Neuronal stem cell (in vitro differentiated cells): ENCODE measurements around the gene REXO1.
A peak's percentile ranks its signal among the peaks of the same experiment; 100 is the strongest.
"Not testable (repeated sequence)": the region's sequence is repeated elsewhere in the genome, so short reads cannot be mapped to it uniquely, and the experiment has no call there.

ENCODE experiments used
- DNase-seq: peaks from one replicate; pipeline ENCODE4 v3.0.0-alpha.2; 2013; ENCODE audit warnings: low spot score
- H2AFZ ChIP-seq: one replicate; pipeline ENCODE4 v1.6.1; 2013; ENCODE audit warnings: mild to moderate bottlenecking, low read length, inconsistent platforms
- H2AK5ac ChIP-seq: 2 replicates; pipeline ENCODE4 v1.6.1; 2013; ENCODE audit warnings: low read depth, mild to moderate bottlenecking, inconsistent platforms, low read length, moderate library complexity, mixed read lengths
- H2BK120ac ChIP-seq: 2 replicates; pipeline ENCODE4 v1.6.1; 2013; ENCODE audit warnings: low read depth, mild to moderate bottlenecking, inconsistent platforms, low read length, moderate library complexity, mixed read lengths
- H2BK12ac ChIP-seq: one replicate; pipeline ENCODE4 v1.6.1; 2013; ENCODE audit warnings: low read length, inconsistent platforms
- H2BK15ac ChIP-seq: 2 replicates; pipeline ENCODE4 v1.6.1; 2013; ENCODE audit warnings: mild to moderate bottlenecking, low read length, inconsistent platforms, mixed read lengths
- H2BK5ac ChIP-seq: one replicate; pipeline ENCODE4 v1.6.1; 2013; ENCODE audit warnings: inconsistent platforms, mild to moderate bottlenecking, low read length, moderate library complexity
- H3K14ac ChIP-seq: one replicate; pipeline ENCODE4 v1.6.1; 2013; ENCODE audit warnings: low read length, inconsistent platforms
- H3K18ac ChIP-seq: 2 replicates; pipeline ENCODE4 v1.6.1; 2013; ENCODE audit warnings: low read length, inconsistent platforms
- H3K23ac ChIP-seq: 2 replicates; pipeline ENCODE4 v1.6.1; 2013; ENCODE audit warnings: low read depth, mild to moderate bottlenecking, mixed read lengths, low read length, inconsistent platforms; ENCODE audit not compliant: poor library complexity
- H3K27ac ChIP-seq: replicated peaks from 3 replicates; pipeline ENCODE4 v1.5.1; 2013; ENCODE audit warnings: low read length, inconsistent platforms
- H3K27me3 ChIP-seq, 3 experiments: 2 replicates each; pipeline ENCODE4 v1.6.1; 2013; ENCODE audit warnings: low read length in 3 of 3, mild to moderate bottlenecking in 2 of 3, inconsistent platforms in 1 of 3, low read depth in 1 of 3, mixed read lengths in 1 of 3, moderate library complexity in 1 of 3; ENCODE audit not compliant: control insufficient read depth in 3 of 3, insufficient read depth in 3 of 3
- H3K36me3 ChIP-seq, 2 donors: replicated peaks in 1 of 2; 2 replicates each; pipeline ENCODE4 v1.6.1; 2013; ENCODE audit warnings: low read length in 2 of 2; ENCODE audit not compliant: control insufficient read depth in 2 of 2, insufficient read depth in 2 of 2
- H3K4ac ChIP-seq: 2 replicates; pipeline ENCODE4 v1.6.1; 2013; ENCODE audit warnings: inconsistent platforms, mild to moderate bottlenecking, low read length, moderate library complexity
- H3K4me1 ChIP-seq, 2 donors: 1 replicate in 1 of 2; 2 replicates in 1 of 2; pipeline ENCODE4 v1.6.1; 2013; ENCODE audit warnings: low read length in 2 of 2, low read depth in 1 of 2; ENCODE audit not compliant: control insufficient read depth in 2 of 2, insufficient read depth in 1 of 2
- H3K4me2 ChIP-seq: one replicate; pipeline ENCODE4 v1.6.1; 2013; ENCODE audit warnings: mild to moderate bottlenecking, low read length, inconsistent platforms; ENCODE audit not compliant: insufficient read depth, poor library complexity, severe bottlenecking
- H3K4me3 ChIP-seq, 2 donors: 2 replicates each; pipeline ENCODE4 v1.5.1; 2013; ENCODE audit warnings: low read length in 2 of 2, mild to moderate bottlenecking in 2 of 2, inconsistent platforms in 1 of 2, moderate library complexity in 1 of 2
- H3K79me1 ChIP-seq: one replicate; pipeline ENCODE4 v1.6.1; 2013; ENCODE audit warnings: low read depth, mild to moderate bottlenecking, inconsistent platforms, low read length, moderate library complexity
- H3K9ac ChIP-seq: one replicate; pipeline ENCODE4 v1.6.1; 2013; ENCODE audit warnings: mild to moderate bottlenecking, low read depth, low read length, inconsistent platforms; ENCODE audit not compliant: poor library complexity
- H3K9me3 ChIP-seq, 2 donors: replicated peaks in 1 of 2; 2 replicates each; pipeline versions ENCODE3 to v1.6.1; 2013; ENCODE audit warnings: low read length in 2 of 2, mild to moderate bottlenecking in 2 of 2, inconsistent platforms in 1 of 2, low read depth in 1 of 2, mixed read lengths in 1 of 2, moderate library complexity in 1 of 2; ENCODE audit not compliant: control insufficient read depth in 2 of 2, insufficient read depth in 1 of 2
- H4K8ac ChIP-seq: one replicate; pipeline ENCODE4 v1.6.1; 2013; ENCODE audit warnings: low read depth, mild to moderate bottlenecking, inconsistent platforms, low read length, moderate library complexity
- H4K91ac ChIP-seq: one replicate; pipeline ENCODE4 v1.6.1; 2013; ENCODE audit warnings: low read length, low read depth, mild to moderate bottlenecking, inconsistent platforms; ENCODE audit not compliant: poor library complexity
- WGBS, 2 donors: extraction: QIAGEN DNeasy Blood & Tissue Kit; methylation state at CpG; one replicate each; pipeline ENCODE4 v1.1.7; 2013; ENCODE audit warnings: missing lambda C conversion rate in 2 of 2, mixed read lengths in 1 of 2; ENCODE audit not compliant: insufficient read length in 2 of 2, insufficient replicate concordance in 1 of 2; ENCODE audit errors: extremely low coverage in 2 of 2; 5-methylcytosine and 5-hydroxymethylcytosine counted together

Gene REXO1

DNA sequence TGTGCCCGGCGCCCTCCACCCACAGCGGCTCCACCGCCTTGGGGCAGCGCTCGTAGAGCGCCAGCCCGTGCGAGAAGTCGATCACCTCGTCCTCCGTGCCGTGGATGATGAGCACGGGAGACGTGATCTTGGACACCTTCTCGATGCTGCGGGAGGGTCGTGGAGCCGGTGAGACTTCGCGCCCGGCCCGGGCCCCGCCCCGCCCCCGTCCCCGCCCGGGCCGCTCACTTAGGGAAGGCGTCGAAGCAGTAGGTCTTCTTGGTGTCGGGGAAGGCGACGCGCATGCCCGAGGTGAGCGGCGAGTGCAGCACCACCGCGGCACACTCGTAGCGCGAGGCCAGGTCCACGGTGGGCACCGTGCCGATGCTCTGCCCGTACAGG is 29.0 kb upstream of the REXO1 start:
- H2AK5ac ChIP-seq, H3K9ac ChIP-seq, H3K14ac ChIP-seq, H3K27me3 ChIP-seq, H2BK15ac ChIP-seq, H3K4me3 ChIP-seq, H2BK120ac ChIP-seq, H2BK12ac ChIP-seq, H4K91ac ChIP-seq, H4K8ac ChIP-seq, H2BK5ac ChIP-seq, DNase-seq, H3K27ac ChIP-seq, H3K18ac ChIP-seq, H3K23ac ChIP-seq, H3K9me3 ChIP-seq, H2AFZ ChIP-seq, H3K4ac ChIP-seq: not testable (repeated sequence)
- Histone ChIP-seq H3K79me1 (peaks cover 20% of the 10 kb centered on the region), H3K4me2 (peak overlapping the region; percentile 25), H3K36me3 (peaks cover 0 to 19% of the 10 kb centered on the region in 2 donors), H3K4me1 (peaks cover 8 to 25% of the 10 kb centered on the region in 2 donors)
- no CpG with 5 or more reads among the region's 47 CpGs for WGBS, 2 donors

DNA sequence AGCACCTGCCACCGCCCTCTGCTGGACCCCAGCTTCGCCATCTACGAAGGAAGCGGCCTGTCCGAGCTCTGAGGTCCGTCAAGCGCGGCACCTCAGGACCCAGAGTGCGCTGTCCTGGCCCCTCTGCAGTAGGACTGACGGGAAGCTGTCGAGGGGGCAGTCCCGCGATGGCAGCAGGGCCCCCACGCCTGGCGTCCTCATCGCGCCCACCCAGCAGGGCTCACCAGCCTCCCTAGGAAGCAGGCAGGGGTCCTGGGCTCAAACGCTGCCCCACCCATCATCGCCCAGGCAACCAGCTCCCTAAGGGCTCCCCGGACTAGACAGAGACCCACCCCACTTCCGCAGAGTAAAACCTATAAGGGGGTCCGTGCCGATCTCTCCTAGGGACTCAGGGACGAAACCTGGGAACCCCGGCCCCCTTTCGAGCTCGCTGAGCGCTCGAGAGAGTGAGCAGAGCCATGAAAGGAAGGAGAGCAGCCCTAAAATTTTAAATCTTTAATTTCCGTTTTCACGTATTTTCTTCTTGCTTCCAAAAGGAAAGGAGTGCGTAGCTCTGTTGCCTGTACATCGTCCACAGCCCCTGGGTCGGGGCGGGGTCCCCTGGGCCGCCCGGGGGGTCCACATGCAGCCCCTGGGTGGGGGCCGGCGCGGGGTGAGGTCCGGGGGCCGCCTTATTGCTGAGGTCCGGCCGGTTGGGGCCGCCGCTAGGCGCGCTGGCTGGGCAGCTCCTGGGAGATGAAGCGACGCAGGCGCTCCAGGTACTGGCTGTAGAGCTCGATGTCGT is 28.4 kb upstream of the REXO1 start:
- Histone ChIP-seq H2AK5ac (peak overlapping the region; percentile 95), H3K18ac (peak overlapping the region; percentile 98), H2AFZ (peak overlapping the region; percentile 97), H3K23ac (peak overlapping the region; percentile 99), H3K4me3 (peak overlapping the region; percentile 93 to 94), H3K9ac (peak overlapping the region; percentile 95), H4K91ac (peak overlapping the region; percentile 85), H4K8ac (peak overlapping the region; percentile 72), H3K79me1 (peaks cover 15% of the 10 kb centered on the region), H2BK5ac (peak overlapping the region; percentile 98), H2BK120ac (peak overlapping the region; percentile 94), H3K4me1 (peaks cover 8 to 22% of the 10 kb centered on the region in 2 donors), H3K4ac (peak overlapping the region; percentile 97), H3K14ac (peak overlapping the region; percentile 99), H3K36me3 (peaks cover 0 to 19% of the 10 kb centered on the region in 2 donors), H2BK15ac (peak overlapping the region; percentile 97), H3K27ac (peak overlapping the region; percentile 72), H3K4me2 (peak overlapping the region; percentile 94), H2BK12ac (peak overlapping the region; percentile 90)
- H3K27me3 ChIP-seq, DNase-seq, H3K9me3 ChIP-seq: not testable (repeated sequence)
- no CpG with 5 or more reads among the region's 53 CpGs for WGBS, 2 donors

DNA sequence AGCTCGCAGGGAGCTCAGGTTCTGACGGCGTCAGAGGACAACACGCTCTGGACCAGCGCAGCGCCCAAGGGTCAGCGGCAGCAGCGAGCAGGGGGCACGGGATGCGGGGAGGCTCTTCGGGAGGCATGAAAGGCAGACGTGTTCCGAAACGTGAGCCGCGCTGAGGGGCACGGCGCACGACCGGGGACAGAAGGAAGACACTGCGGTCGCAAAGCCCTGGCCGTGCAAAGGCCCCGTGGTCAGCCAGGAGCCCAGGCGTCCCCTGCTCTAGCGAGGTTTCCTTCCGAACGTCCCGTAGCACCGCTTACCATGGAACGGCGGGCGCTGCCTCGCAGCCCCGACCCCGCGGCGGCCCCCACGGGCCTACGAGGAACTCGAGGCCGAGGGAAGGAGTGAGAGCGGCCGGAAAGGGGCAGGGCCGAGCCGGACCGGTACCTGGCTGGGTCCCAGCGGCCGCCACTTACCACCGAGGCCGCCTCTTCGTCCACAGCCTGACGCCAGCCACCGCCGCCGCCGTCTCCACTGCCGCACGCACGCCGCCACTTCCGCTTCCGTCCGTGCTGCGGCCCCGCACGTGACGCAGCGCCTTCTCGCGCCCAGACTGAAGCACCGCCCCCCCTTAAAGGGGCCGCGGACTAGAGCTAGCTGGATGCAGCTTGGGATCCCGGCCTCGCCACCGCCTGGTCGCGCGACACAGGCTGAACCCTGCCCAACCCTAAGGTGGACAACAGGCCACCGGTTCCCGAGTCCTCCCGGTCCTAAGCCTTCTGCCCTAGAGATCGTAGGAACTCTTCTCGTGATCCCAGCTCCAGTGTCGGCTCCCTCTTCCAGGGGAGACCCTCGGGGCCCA is 27.6 kb upstream of the REXO1 start:
- Histone ChIP-seq H3K4me3 (peak overlapping the region; percentile 93 to 94), H3K27me3 (no peaks in the 10 kb centered on the region), H3K9ac (peak overlapping the region; percentile 95), H3K9me3 (peaks cover 0 to 2% of the 10 kb centered on the region in 2 donors), H3K79me1 (peaks cover 15% of the 10 kb centered on the region), H3K14ac (peak overlapping the region; percentile 99), H3K36me3 (peaks cover 0 to 27% of the 10 kb centered on the region in 2 donors), H2AFZ (peak overlapping the region; percentile 97), H3K4me2 (peak overlapping the region; percentile 94), H3K18ac (peak overlapping the region; percentile 98), H2BK15ac (peak overlapping the region; percentile 97), H2BK5ac (peak overlapping the region; percentile 98), H3K27ac (peak overlapping the region; percentile 72), H2BK120ac (peak overlapping the region; percentile 94), H4K91ac (no peak overlapping the region), H3K4me1 (peaks cover 8 to 22% of the 10 kb centered on the region in 2 donors), H2BK12ac (peak overlapping the region; percentile 4), H4K8ac (peak overlapping the region; percentile 72), H3K4ac (peak overlapping the region; percentile 97), H3K23ac (peak overlapping the region; percentile 99), H2AK5ac (peak overlapping the region; percentile 95)
- DNase-seq = peak; percentile 85
- no CpG with 5 or more reads among the region's 87 CpGs for WGBS, 2 donors

DNA sequence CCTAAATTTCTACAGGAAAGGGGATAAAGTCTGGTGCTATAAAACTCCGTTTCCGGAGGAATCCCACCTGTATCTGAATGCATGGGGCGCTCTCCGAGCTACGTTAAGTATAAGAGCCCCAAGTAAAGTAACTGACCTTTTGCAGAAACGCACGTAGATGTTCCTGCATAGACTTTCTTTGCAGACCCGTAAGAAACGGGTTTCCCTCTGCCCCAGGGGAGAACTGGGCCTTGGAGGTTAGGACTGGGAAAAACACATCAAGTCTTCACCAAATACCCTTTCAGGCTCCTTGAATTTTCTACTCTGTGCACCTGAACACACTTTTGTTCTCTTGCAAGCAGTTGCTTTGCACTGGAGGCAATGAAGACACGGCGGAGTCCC is 27.0 kb upstream of the REXO1 start:
- Histone ChIP-seq H2AFZ (peak overlapping the region; percentile 97), H3K14ac (peak overlapping the region; percentile 85), H3K4me1 (peaks cover 8 to 22% of the 10 kb centered on the region in 2 donors), H3K4me2 (peak overlapping the region; percentile 94), H3K9ac (peak overlapping the region; percentile 95), H3K79me1 (peaks cover 17% of the 10 kb centered on the region), H2BK12ac (peak overlapping the region; percentile 4), H3K4me3 (peak overlapping the region; percentile 93 to 94), H3K18ac (peak overlapping the region; percentile 44), H3K23ac (peak overlapping the region; percentile 99), H3K36me3 (peaks cover 2 to 28% of the 10 kb centered on the region in 2 donors)
- H2BK5ac ChIP-seq, DNase-seq, H4K8ac ChIP-seq, H3K27me3 ChIP-seq, H3K9me3 ChIP-seq, H2BK120ac ChIP-seq, H2BK15ac ChIP-seq, H3K4ac ChIP-seq, H2AK5ac ChIP-seq, H4K91ac ChIP-seq, H3K27ac ChIP-seq: not testable (repeated sequence)
- no CpG with 5 or more reads among the region's 11 CpGs for WGBS, 2 donors
